WTC11 (cell line): ENCODE measurements around the gene CCL18. TPM values are rescaled to one million over a fixed set of nuclear protein-coding genes. Genes with fewer than 3 reads are reported as not detected.
"Not testable (repeated sequence)": the region's sequence is repeated elsewhere in the genome, so short reads cannot be mapped to it uniquely, and the experiment has no call there.

ENCODE experiments used
- ATAC-seq: fragments of 200-7000 bp; cut with Tn5 transposase; 2 replicates; pipeline ENCODE4 v1.10.0; 2021; ENCODE audit warnings: mild to moderate bottlenecking, moderate library complexity
- CTCF ChIA-PET: fragments of 300-600 bp; sonication (Branson Sonifier 250); formaldehyde crosslinking; loops from one replicate; lab custom pipeline; 2021; ENCODE audit warnings: antibody characterized with exemption; lab: Charles Lee
- POLR2A ChIA-PET: fragments of 350-600 bp; sonication (Branson Sonifier 250); formaldehyde crosslinking; loops from one replicate; lab custom pipeline; 2021; ENCODE audit warnings: antibody characterized with exemption; lab: Charles Lee
- DNase-seq: peaks from one replicate; pipeline ENCODE4 v3.0.0; 2021; ENCODE audit warnings: low spot score
- H3K27ac Mint-ChIP-seq: 2 replicates; pipeline ENCODE4 v1.8.0; 2021; ENCODE audit warnings: mixed read lengths
- H3K27me3 Mint-ChIP-seq: 2 replicates; pipeline ENCODE4 v1.8.0; 2021; ENCODE audit warnings: low read depth, mild to moderate bottlenecking, moderate library complexity, mixed read lengths
- H3K36me3 Mint-ChIP-seq: 2 replicates; pipeline ENCODE4 v1.8.0; 2021; ENCODE audit warnings: mixed read lengths
- H3K4me1 Mint-ChIP-seq: 2 replicates; pipeline ENCODE4 v1.8.0; 2022; ENCODE audit warnings: mixed read lengths
- H3K4me3 Mint-ChIP-seq: 2 replicates; pipeline ENCODE4 v1.8.0; 2021; ENCODE audit warnings: mild to moderate bottlenecking, moderate library complexity, mixed read lengths
- H3K9me3 Mint-ChIP-seq: 2 replicates; pipeline ENCODE4 v1.8.0; 2021; ENCODE audit warnings: mixed read lengths
- AFF4 ChIP-seq: sonication (generic); formaldehyde crosslinking; IDR thresholded peaks from 2 replicates; pipeline ENCODE4 v1.8.1; 2023; ENCODE audit warnings: mild to moderate bottlenecking, missing genetic modification reagents, borderline replicate concordance
- ATF1 ChIP-seq: sonication (generic); formaldehyde crosslinking; IDR thresholded peaks from 2 replicates; pipeline ENCODE4 v1.8.1; 2023; ENCODE audit warnings: mild to moderate bottlenecking, moderate library complexity, missing genetic modification reagents
- CREM ChIP-seq: sonication (generic); formaldehyde crosslinking; IDR thresholded peaks from 2 replicates; pipeline ENCODE4 v1.8.1; 2022; ENCODE audit warnings: mild to moderate bottlenecking, missing genetic modification reagents, moderate library complexity
- ETV6 ChIP-seq: sonication (generic); formaldehyde crosslinking; IDR thresholded peaks from 2 replicates; pipeline ENCODE4 v1.8.1; 2022; ENCODE audit warnings: mild to moderate bottlenecking, missing genetic modification reagents
- GRHL2 ChIP-seq: fragments of 250-450 bp; sonication (Bioruptor Pico); IDR thresholded peaks from 2 replicates; pipeline ENCODE4 v1.8.0; 2022; ENCODE audit warnings: mild to moderate bottlenecking, moderate library complexity; ENCODE audit not compliant: insufficient replicate concordance, severe bottlenecking
- IRF2 ChIP-seq: sonication (generic); formaldehyde crosslinking; IDR thresholded peaks from 2 replicates; pipeline ENCODE4 v1.8.0; 2022; ENCODE audit warnings: low read depth, missing genetic modification reagents, borderline replicate concordance
- KAT7 ChIP-seq: sonication (generic); formaldehyde crosslinking; IDR thresholded peaks from 2 replicates; pipeline ENCODE4 v1.8.1; 2023; ENCODE audit warnings: missing genetic modification reagents, mild to moderate bottlenecking, borderline replicate concordance
- NFYB ChIP-seq: sonication (generic); formaldehyde crosslinking; conservative IDR thresholded peaks from 2 replicates; pipeline ENCODE4 v1.8.0; 2022; ENCODE audit warnings: low read depth, missing genetic modification reagents
- PRRX2 ChIP-seq: fragments of 250-450 bp; sonication (Bioruptor Pico); IDR thresholded peaks from 2 replicates; pipeline ENCODE4 v1.8.0; 2021; ENCODE audit warnings: mild to moderate bottlenecking
- SMAD3 ChIP-seq: sonication (generic); formaldehyde crosslinking; IDR thresholded peaks from 2 replicates; pipeline ENCODE4 v1.8.0; 2022; ENCODE audit warnings: missing genetic modification reagents, mild to moderate bottlenecking, borderline replicate concordance
- ZNF121 ChIP-seq: sonication (generic); formaldehyde crosslinking; IDR thresholded peaks from 2 replicates; pipeline ENCODE4 v1.8.0; 2023; ENCODE audit warnings: missing genetic modification reagents
- ZNF232 ChIP-seq: sonication (generic); formaldehyde crosslinking; IDR thresholded peaks from 2 replicates; pipeline ENCODE4 v1.8.0; 2022; ENCODE audit warnings: mild to moderate bottlenecking, missing genetic modification reagents
- ZNF317 ChIP-seq: sonication (generic); formaldehyde crosslinking; IDR thresholded peaks from 2 replicates; pipeline ENCODE4 v1.8.1; 2023; ENCODE audit warnings: low read depth, mild to moderate bottlenecking, moderate library complexity, missing genetic modification reagents, borderline replicate concordance
- total RNA-seq: library from RNA; stranded (reverse); gene quantifications from 3 replicates; pipeline ENCODE4 v1.2.3, GENCODE V29; 2021
- TF ChIP-seq, protein P1 (sequence below): sonication (generic); formaldehyde crosslinking; IDR thresholded peaks from 2 replicates; pipeline ENCODE4 v1.8.0; 2022; ENCODE audit warnings: mild to moderate bottlenecking, missing genetic modification reagents
- TF ChIP-seq, protein P2 (sequence below): sonication (generic); formaldehyde crosslinking; conservative IDR thresholded peaks from 2 replicates; pipeline ENCODE4 v1.8.1; 2023; ENCODE audit warnings: mild to moderate bottlenecking, low read depth, missing genetic modification reagents, moderate library complexity
- TF ChIP-seq, protein P3 (sequence below): fragments of 250-450 bp; sonication (Bioruptor Pico); IDR thresholded peaks from 2 replicates; pipeline ENCODE4 v1.9.0; 2021; ENCODE audit warnings: mild to moderate bottlenecking

CCL18 gene
- total RNA-seq, 1 experiment from 2014 or later, result not detected

DNA sequence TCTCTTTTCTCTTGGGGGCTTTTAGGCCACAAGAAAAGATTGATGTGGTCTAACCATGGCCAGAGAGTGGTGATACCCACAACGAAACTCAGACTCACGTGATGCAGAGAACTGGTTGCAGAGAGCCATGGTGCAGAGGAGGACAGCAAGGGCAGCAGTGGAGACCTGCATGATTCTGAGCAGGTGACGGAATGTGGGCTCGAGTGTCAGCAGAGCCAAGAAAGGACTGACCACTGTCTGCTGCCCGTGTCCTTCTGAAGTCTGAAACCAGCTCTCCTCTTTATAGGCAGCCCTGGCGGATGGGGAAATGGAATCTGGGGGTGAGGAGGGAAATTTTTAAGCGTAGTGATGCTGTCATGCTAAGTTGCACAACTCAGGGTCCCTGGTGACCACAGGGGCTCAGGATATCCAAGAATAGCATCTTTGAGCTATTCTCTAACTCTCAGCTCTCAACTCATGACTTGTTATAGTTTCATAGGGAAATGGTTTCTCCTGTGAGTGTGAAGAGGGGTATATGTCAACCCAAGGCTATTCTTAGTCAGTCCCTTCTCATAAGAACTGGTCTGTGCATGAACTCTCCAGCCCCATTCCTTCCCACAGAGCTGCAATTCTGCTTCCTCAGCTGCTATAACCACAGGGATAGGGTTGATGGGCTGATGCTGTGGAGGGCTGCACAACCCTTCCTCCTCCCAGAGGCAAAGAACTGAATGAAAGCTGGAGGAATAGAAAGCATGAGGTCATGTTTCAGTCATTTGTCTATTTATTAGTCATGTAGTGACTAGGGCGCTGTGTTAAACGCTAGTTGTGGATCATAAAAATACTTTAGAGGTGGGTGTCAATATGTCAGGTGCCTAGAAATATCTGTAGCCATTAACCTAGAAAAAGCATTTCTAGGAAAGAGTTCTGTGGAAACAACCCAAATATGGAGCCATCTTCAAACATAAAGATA is 26.1 kb downstream of the CCL18 start, which contains the start of gene CCL3:
TSS of gene CCL3 (minus strand) at position 256 of the 949 bp plus-strand sequence. CDS start at position 171, 85 bp downstream.
- Mint-ChIP-seq H3K36me3 (no peaks in the 10 kb centered on the region), H3K4me1 (peaks cover 15% of the 10 kb centered on the region), H3K9me3 (no peaks in the 10 kb centered on the region), H3K27ac (no peak within 1 kb of the TSS), H3K4me3 (no peak within 1 kb of the TSS), H3K27me3 (no peaks in the 10 kb centered on the region; the same call in 1 of the 2 replicates)
- DNase-seq (no peak), ATAC-seq (no peak)
- ChIA-PET POLR2A (no interaction called here), CTCF (interaction anchor here (3.2 kb wide), 1 partner anchor 18 kb away, joined by 11 read pairs; no protein-coding TSS in a partner anchor)
- no peak for TF ChIP-seq SMAD3 (CRISPR knock-in tag)

DNA sequence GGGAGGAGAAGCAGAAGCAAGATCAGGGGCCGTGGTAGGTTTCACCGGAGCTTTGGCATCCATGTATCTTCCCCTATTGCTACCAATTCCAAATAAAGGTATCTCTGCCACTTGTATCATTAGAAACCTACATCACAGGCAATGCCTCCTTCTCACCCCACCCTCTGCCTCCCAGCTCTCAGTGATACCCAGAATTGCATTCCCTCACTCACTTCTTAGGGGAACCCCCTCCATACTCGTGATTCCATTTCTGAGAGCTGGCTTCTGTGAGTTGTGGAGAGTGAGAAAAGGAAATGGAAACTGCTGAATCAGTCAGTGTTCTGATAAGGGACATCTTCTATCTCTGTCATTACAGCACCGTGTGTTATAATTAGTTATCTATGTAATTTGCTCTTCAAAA is 28.2 kb downstream of the CCL18 start:
- H3K36me3 Mint-ChIP-seq, result no peaks in the 10 kb centered on the region
- no peak overlapping the region for H3K4me3 Mint-ChIP-seq
- peaks cover 17% of the 10 kb centered on the region for H3K4me1 Mint-ChIP-seq
- no peaks in the 10 kb centered on the region for H3K9me3 Mint-ChIP-seq
- ChIA-PET CTCF (interaction anchor here (1.3 to 3.2 kb wide), 2 partner anchors 20 to 123 kb away, joined by 3 to 11 read pairs; no protein-coding TSS in a partner anchor), POLR2A (no interaction called here)
- ATAC-seq (no peak), DNase-seq (no peak)
- no peaks in the 10 kb centered on the region; the same call in 1 of the 2 replicates for H3K27me3 Mint-ChIP-seq
- TF ChIP-seq NFYB, result no peak
- no peak overlapping the region for H3K27ac Mint-ChIP-seq

- CTCF ChIA-PET, result interaction anchor here (3.2 kb wide), 1 partner anchor 20 kb away, joined by 11 read pairs; no protein-coding TSS in a partner anchor
- not testable (repeated sequence) for H3K9me3 Mint-ChIP-seq
Observed at GRCh38 chr17:36092715-36093114, 28.6 kb downstream of the CCL18 start.

DNA sequence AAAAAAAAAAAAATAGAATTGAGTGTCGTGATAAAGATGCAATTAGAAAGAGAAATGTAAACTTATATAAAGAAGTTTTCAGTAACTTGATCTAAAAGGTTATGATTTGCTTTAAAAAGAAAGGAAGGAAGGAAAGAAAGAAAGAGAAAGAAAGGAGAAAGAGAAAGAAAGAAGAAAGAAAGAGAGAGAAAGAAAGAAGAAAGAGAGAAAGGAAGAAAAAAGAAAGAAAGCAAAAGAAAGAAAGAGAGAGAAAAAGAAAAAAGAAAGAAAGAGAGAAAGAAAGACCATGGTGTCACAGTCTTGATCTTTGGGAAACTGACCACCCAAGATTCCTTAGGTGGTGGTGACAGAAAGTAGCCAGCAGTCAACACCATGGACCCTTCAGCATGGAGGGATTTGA is 30.2 kb downstream of the CCL18 start:
- DNase-seq, result no peak
- CTCF ChIA-PET, result no interaction called here
- peaks cover 12% of the 10 kb centered on the region for H3K4me1 Mint-ChIP-seq
- H3K4me3 Mint-ChIP-seq, result no peak overlapping the region
- H3K9me3 Mint-ChIP-seq, result no peaks in the 10 kb centered on the region
- H3K27ac Mint-ChIP-seq, result no peak overlapping the region
- ATAC-seq, result no peak
- POLR2A ChIA-PET, result no interaction called here
- no peaks in the 10 kb centered on the region for H3K27me3 Mint-ChIP-seq
- H3K36me3 Mint-ChIP-seq, result no peaks in the 10 kb centered on the region
- TF ChIP-seq AFF4 (CRISPR knock-in tag) (no peak), ZNF317 (CRISPR knock-in tag) (no peak), ZNF232 (CRISPR knock-in tag) (no peak), ZNF121 (no peak), PRRX2 (CRISPR knock-in tag) (no peak), ETV6 (CRISPR knock-in tag) (no peak), CREM (CRISPR knock-in tag) (no peak), GRHL2 (no peak), KAT7 (CRISPR knock-in tag) (no peak), ATF1 (CRISPR knock-in tag) (no peak), IRF2 (CRISPR knock-in tag) (no peak)
- TF ChIP-seq, protein P1, sequence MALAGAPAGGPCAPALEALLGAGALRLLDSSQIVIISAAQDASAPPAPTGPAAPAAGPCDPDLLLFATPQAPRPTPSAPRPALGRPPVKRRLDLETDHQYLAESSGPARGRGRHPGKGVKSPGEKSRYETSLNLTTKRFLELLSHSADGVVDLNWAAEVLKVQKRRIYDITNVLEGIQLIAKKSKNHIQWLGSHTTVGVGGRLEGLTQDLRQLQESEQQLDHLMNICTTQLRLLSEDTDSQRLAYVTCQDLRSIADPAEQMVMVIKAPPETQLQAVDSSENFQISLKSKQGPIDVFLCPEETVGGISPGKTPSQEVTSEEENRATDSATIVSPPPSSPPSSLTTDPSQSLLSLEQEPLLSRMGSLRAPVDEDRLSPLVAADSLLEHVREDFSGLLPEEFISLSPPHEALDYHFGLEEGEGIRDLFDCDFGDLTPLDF (CRISPR knock-in tag), result no peak
- TF ChIP-seq, protein P2, sequence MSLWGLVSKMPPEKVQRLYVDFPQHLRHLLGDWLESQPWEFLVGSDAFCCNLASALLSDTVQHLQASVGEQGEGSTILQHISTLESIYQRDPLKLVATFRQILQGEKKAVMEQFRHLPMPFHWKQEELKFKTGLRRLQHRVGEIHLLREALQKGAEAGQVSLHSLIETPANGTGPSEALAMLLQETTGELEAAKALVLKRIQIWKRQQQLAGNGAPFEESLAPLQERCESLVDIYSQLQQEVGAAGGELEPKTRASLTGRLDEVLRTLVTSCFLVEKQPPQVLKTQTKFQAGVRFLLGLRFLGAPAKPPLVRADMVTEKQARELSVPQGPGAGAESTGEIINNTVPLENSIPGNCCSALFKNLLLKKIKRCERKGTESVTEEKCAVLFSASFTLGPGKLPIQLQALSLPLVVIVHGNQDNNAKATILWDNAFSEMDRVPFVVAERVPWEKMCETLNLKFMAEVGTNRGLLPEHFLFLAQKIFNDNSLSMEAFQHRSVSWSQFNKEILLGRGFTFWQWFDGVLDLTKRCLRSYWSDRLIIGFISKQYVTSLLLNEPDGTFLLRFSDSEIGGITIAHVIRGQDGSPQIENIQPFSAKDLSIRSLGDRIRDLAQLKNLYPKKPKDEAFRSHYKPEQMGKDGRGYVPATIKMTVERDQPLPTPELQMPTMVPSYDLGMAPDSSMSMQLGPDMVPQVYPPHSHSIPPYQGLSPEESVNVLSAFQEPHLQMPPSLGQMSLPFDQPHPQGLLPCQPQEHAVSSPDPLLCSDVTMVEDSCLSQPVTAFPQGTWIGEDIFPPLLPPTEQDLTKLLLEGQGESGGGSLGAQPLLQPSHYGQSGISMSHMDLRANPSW (CRISPR knock-in tag), result no peak
- TF ChIP-seq, protein P3, sequence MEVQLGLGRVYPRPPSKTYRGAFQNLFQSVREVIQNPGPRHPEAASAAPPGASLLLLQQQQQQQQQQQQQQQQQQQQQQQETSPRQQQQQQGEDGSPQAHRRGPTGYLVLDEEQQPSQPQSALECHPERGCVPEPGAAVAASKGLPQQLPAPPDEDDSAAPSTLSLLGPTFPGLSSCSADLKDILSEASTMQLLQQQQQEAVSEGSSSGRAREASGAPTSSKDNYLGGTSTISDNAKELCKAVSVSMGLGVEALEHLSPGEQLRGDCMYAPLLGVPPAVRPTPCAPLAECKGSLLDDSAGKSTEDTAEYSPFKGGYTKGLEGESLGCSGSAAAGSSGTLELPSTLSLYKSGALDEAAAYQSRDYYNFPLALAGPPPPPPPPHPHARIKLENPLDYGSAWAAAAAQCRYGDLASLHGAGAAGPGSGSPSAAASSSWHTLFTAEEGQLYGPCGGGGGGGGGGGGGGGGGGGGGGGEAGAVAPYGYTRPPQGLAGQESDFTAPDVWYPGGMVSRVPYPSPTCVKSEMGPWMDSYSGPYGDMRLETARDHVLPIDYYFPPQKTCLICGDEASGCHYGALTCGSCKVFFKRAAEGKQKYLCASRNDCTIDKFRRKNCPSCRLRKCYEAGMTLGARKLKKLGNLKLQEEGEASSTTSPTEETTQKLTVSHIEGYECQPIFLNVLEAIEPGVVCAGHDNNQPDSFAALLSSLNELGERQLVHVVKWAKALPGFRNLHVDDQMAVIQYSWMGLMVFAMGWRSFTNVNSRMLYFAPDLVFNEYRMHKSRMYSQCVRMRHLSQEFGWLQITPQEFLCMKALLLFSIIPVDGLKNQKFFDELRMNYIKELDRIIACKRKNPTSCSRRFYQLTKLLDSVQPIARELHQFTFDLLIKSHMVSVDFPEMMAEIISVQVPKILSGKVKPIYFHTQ (CRISPR knock-in tag), result no peak

More at GRCh38 chr17:36092715-36093114, 28.6 kb downstream of the CCL18 start:
- POLR2A ChIA-PET, ATAC-seq, H3K27me3 Mint-ChIP-seq, H3K27ac Mint-ChIP-seq, H3K36me3 Mint-ChIP-seq, H3K4me3 Mint-ChIP-seq, DNase-seq: not testable (repeated sequence)
- peaks cover 17% of the 10 kb centered on the region for H3K4me1 Mint-ChIP-seq
